AG08395 (cell line): ENCODE results near the gene EFHB.
A peak's percentile ranks its signal among the peaks of the same experiment; 100 is the strongest.
"Not testable (repeated sequence)": the region's sequence is repeated elsewhere in the genome, so short reads cannot be mapped to it uniquely, and the experiment has no call there.

Experiments used
- DNase-seq: peaks from one replicate; pipeline ENCODE4 v3.0.0; 2012; ENCODE audit warnings: mixed read lengths, low spot score

EFHB gene

DNA sequence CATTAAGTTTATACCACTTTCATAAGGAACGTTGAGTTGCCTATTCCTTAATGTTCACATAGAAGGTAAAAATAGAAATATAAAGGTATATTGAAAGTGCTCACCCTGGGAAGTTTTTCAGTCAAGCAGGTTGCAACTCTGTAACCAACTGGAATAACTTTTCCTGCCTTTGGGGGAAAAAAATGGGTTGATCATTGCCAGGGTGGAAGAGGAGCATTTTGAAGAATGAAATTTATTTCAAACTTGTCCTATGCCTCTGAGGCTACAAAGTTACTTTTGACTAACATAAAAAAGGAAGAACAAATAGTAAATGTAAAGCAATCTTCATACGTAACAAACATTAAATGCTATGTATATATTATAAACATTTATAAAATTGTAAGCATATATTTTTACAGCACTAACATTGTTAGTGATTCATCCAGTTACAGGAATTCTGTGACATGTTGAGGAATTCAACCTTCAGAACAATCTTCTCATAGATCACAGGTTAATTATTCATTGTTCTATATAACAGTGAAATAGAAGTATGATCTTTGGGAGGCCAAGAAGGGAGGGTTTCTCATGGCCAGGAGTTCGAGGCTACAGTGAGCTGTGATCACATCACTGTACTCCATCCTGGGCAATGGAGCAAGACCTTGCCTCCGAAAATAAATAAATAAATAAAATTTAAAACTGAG is 13.5 kb downstream of the EFHB start:
- DNase-seq: no peak

DNA sequence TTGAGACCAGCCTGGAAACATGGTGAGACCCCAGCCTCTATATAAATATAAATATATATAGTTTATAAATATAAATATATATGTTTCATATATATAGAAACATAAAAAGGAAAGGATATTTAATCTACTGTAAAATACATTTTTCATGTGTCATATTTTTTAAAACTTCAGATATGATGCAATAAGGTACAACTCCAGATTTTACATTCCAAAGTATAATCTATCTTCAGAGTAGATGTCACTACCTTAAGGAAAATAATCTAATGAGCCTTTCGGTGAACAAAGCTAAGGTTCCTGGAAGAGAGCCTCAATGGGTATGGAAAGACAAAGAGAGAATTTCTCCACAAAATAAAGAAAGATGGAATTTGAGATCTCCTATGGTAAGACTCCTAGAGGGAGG is 16.9 kb downstream of the EFHB start:
- DNase-seq: no peak

DNA sequence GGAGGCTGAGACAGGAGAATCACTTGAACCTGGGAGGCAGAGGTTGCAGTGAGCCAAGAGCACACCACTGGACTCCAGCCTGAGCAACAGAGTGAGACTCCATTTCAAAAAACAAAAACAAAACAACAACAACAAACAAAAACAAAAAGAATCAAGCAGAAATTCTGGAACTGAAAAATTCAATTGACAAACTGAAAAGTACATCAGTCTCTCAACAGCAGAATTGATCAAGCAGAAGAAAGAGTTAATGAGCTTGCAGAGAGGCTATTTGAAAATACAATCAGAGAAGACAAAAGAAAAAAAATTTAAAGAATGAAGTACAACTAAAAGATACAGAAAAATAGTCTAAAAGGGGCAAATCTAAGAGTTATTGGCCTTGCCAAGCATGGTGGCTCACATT is 22.6 kb downstream of the EFHB start:
- no peak for DNase-seq

DNA sequence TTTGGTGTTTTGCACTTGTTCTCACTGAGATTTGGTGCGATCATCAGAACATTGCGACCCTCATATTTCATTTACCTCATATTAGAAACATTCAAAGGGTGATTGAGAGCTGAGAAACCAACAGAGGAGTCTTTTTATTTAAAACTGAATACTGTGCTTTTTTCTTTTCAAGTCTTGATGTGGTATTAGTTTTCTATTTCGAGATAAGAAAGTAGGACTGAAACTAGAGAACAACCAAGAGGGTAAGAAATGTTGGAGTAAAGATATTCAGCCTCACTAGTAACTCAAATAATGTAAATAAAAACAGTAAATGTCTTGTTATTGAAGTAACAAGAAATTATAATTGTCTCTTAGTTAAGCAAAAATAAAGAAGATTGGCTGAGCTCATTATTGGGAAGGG is 26.5 kb downstream of the EFHB start:
- no peak for DNase-seq

DNA sequence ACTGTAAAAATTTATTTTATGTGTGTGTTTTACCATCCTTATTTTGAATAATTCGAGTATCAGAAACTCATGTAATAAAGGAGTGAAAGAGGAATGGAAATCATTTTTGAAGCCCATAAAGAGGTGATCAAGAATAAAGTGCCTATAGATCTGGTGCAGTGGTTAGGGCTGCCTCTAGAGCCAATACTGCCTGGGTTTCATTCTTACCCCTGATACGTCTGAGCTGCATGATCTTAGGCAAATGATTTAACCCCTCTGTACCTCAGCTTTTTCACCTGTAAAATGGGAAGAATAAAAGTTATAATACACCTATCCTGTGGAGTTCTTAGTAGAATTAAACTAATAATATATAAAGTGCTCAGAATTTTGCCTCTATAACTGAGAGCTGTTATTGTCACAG is 30.4 kb downstream of the EFHB start:
- no peak for DNase-seq

DNA sequence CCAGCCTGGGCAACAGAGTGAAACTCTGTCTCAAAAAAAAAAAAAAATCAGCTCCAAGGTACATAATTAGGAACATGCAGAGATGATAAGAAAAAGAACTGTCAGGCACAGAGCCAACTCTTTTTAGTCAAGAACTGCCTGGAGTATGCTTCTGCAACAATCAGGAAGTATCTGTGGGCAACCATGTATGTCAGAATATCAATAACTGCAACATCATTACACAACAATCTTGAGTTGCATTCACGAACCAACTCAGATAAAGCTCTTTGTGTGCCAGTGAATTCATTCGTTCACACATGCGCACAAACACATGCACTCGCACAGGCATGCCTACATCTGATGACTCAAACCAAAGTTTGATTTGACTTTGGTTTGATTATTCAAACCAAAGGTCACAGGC is 32.1 kb downstream of the EFHB start:
- DNase-seq: no peak

DNA sequence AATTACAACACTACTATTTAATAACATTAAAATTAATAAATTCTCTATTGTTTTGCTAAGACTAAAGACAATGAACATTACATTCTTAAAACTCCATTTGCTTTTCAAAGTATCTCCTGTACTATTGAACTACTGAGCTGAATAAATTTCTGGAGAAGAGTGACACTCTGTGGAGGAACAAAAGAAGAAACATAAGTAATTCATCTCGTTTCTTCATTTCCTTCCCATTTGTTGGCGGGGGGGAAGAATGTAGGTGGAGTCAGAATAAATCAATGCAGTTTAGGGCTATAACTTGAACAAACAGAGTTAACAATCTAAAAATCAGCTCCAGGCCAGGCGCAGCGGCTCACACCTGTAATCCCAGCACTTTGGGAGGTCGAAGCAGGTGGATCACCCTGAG is 32.7 kb downstream of the EFHB start:
- DNase-seq: peak; percentile 5

DNA sequence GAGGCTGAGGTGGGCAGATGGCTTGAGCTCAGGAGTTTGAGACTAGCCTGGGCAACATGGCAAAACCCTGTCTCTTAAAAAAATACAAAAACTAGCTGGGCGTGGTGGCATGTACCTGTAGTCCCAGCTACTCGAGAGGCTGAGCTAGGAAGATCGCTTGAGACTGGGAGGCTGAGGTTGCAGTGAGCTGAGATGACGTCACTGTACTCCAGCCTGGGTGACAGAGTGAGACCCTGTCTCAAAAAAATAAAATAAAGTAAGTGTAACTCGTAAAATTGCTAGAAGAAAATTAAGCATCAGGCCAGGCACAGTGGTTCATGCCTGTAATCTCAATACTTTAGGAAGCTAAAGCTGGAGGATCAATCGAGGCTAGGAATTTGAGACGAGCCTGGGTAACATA is 34.2 kb downstream of the EFHB start:
- DNase-seq: not testable (repeated sequence)

DNA sequence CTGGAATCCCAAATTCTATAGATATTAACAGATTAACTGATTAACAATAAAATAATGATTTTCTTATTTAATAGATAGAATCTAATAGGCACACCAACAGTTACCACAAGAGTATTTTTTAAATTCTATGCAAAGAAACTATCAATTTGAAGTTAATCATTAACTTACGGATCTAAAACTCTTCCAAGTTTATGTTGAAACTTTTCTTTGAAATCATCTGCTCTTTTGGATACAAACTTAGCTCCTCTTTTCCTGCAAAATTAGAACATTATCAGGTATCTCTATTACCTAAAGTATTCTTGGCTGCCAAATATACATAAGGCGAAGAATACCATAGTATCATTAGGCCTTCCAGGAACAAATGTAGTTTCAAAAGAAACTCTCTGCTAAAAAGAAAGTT is 34.8 kb downstream of the EFHB start:
- DNase-seq: no peak

DNA sequence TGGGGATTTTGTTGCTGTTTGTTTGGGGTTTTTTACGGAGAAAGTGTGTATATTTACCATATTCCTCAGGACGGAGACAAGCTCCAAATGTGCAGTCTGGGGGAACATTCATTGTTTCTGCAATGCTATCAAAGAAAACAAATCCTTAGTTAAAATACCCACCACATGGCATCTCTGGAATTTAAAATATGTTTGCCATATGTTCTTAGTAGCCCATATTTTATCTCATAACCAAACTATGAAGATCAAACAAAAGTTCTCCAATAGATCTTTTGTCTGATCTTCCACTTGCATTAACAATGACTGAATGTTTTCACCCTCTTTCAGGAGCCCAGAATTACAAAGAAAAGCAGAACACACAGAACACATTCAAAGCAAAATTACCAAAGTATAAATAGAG is 35.3 kb downstream of the EFHB start:
- no peak for DNase-seq

DNA sequence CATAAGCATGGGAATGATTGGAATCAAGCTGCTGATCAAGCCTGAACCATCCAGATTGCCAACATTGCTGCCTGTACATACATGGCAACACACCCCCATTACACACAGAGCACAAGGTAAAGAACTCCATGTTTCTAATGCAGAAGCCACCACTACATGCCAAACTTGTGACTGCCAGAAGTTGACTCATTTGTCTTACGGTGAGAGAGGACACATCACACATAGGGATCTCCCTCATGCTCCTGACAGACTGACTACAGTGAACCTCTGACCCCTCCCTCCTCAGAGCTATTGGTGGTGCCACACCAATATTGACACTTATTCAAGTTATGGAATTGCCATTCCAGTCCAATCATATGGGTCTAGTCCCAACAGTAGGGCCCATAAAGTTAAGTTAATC is 42.3 kb downstream of the EFHB start:
- peak; percentile 25 for DNase-seq

DNA sequence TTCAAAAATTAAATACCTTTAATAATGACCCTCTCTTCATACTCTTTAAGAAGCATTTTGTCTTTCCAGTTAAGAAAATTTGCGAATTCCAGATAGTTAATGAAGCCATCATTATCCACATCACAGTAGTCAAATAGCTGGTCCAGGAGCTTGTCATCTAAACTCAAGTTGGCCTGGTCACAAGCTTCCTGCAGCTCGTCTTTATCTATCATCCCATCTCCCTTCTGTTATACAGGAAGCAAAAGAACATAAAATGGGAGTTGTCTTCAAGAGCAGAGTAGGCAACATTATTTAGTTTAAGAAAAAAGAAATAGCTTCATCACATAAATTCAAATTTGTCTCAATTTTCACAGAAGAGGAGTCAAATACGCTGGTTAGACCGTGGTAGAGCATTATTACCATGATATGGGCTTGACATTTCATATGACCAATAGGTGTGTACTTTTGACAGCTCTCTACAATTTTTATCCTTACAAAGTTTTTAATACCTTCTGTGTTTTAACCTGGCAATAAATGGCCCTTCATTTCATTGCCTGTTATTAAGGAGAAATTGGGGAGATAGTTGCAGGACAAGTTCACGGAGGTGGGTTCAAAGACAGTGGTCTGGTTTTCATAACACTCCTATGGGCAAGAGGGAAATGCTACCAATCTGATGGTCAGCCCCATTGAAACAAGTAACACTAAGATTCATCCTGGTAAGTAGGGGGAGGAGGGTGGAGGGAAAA is 45.4 kb downstream of the EFHB start:
- DNase-seq: no peak

DNA sequence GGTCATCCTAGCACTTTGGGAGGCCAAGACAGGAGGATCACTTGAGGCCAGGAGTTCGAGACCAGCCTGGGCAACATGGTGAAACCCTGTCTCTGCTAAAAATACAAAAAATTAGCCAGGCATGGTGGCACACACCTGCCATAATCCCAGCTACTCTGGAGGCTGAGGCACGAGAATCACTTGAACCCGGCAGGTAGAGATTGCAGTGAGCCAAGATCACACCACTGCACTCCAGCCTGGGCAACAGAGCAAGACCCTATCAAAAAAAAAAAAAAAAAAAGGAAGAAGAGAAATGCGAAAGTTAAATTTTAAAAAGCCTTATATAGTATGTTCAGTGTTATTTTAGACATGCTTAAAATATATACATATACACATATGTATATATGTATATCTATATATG is 46.9 kb downstream of the EFHB start:
- DNase-seq: not testable (repeated sequence)

DNA sequence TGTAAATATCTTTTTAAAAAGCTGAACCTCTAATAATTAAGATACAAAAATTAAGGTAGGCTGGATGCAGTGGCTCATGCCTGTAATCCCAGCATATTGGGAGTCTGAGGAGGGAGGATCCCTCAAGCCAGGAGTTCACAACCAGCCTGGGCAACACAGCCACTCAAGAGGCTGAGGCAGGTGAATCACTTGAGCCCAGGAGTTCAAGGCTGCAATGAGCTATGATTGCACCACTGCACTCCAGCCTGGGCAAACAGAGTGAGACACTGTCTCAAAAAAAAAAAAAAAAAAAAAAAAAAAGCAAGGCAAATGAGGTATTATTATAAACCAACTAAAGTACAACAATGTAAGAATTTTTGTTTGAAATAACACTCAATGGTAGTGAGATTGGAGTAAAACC is 47.6 kb downstream of the EFHB start:
- no peak for DNase-seq

DNA sequence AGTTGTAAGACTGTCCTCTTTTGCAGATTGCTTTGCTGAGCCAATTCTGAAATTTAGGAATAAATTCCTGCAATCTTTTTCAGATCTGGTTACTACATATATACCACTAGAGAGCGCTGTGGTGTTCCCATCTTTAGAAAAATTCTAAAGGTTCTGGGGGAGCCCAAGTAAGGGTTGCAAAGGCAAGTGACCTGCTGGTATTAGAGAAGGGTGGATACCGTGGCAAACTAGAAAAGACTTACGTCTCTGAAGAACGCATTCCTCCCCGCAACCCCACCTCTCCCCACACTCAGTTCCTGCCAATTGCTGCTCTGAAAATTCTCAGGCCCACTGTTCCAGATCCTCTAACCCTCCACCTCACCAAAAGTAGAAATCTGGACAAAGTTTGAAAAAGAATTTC is 48.5 kb downstream of the EFHB start:
- DNase-seq: peak; percentile 62

DNA sequence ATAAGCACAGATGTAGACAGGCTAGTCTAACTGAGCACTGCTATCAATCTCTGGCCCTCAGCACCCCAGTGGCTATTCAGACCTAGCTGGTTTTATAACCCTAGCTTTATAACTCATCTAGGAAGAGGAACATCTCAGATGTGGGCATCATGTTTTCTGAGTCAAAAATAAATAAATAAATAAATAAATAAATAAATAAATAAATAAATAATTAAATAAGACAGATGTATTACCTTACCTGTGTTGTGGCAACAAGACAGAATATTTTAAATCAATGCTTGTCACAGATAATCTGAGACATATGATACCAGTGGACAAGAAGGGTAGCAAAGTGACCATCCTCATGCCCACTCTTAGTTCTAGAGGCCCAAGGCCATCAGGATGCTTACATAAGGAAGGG is 52.2 kb downstream of the EFHB start:
- no peak for DNase-seq

DNA sequence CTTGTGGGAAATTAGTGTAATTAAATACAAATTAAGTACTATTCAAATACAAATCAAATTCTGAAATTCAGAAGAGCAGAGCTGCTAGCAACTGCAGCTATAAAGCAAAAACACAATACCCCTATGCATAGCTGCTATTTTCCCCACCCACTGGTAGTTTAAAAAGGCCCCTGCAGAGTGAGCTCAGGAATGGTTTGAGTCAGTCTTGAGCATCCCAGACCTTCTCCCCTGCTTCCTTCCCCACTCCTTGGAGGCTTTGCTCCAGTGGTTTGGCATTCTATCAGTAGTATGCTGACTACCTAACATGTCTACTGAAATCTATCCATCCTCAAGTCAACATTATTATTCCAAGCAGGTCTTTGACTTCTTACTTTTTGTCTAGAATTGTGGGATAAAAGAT is 53.0 kb downstream of the EFHB start:
- no peak for DNase-seq

DNA sequence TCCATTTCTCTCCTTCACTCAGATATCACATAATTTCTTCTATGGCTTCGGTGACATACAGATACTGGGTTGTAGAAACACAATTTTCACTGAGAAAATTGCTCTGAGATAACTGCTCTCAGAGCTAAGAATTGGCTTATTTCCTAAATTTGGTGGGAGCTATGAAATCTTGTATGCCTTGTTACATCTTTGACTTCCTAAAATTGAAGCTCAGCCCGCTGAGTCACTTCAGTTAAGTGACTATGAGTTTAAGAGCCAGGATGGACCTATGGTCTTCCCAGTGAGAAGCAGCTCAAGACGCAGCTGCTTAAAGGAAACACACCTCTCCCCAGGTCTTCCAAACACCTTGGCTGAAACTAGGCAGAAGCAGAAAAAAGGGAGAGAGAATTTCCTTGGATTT is 56.4 kb downstream of the EFHB start:
- DNase-seq: no peak

DNA sequence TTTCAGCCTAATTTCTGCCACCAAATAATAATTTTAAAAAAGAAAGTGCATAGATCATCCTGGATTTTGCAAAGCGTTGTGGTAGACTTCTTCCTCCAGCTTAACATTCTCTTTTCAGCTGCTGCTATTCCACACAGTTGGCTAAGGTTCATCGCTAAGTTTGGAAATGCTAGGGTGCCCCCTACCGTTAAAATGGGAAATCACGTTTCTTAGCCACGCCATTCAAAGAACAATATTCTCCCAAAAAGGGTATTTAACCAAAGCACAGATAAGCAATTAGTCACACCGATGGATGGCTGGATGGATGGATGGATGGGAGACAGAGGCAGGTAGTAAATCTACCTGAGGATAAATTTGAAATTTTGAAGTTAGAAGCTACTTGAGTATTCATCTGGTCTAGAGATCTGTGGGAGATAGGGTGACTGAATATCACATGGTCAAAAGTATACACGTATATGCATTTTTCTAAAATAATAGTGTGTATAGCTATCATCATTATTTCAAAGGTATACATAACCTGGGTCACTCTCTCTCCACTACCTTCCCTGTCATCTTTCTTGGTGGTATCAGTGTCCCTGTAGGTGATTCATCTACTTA is 67.2 kb downstream of the EFHB start:
- DNase-seq: peak; percentile 57

DNA sequence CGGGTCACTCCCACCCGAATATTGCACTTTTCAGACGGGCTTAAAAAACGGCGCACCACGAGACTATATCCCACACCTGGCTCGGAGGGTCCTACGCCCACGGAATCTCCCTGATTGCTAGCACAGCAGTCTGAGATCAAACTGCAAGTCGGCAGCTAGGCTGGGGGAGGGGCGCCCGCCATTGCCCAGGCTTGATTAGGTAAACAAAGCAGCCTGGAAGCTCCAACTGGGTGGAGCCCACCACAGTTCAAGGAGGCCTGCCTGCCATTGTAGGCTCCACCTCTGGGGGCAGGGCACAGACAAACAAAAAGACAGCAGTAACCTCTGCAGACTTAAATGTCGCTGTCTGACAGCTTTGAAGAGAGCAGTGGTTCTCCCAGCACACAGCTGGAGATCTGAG is 78.7 kb downstream of the EFHB start:
- not testable (repeated sequence) for DNase-seq

DNA sequence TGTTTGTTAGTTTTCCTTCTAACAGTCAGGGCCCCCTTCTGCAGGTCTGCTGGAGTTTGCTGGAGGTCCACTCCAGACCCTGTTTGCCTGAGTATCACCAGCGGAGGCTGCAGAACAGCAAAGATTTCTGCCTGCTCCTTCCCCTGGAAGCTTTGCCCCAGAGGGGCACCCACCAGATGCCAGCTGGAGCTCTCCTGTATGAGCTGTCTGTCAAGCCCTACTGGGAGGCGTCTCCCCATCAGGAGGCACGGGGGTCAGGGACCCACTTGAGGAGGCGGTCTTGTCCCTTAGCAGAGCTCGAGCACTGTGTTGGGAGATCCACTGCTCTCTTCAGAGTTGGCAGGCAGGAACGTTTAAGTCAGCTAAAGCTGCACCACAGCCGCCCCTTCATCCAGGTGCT is 87.4 kb downstream of the EFHB start:
- not testable (repeated sequence) for DNase-seq
